GM19467 (cell line): ENCODE results near the gene RAB11FIP4.

ENCODE experiments used
- ATAC-seq: cut with Tn5 transposase; IDR thresholded peaks from one replicate; pipeline ENCODE4 v1.9.1; 2021; ENCODE audit warnings: mild to moderate bottlenecking, moderate library complexity; ENCODE audit not compliant: unreplicated experiment

The RAB11FIP4 gene

GRCh38 chr17:31518478-31518877 lies 127.0 kb downstream of the RAB11FIP4 start:
- ATAC-seq = no peak

- no peak for ATAC-seq
Observed at GRCh38 chr17:31521632-31522283, 130.3 kb downstream of the RAB11FIP4 start.

DNA sequence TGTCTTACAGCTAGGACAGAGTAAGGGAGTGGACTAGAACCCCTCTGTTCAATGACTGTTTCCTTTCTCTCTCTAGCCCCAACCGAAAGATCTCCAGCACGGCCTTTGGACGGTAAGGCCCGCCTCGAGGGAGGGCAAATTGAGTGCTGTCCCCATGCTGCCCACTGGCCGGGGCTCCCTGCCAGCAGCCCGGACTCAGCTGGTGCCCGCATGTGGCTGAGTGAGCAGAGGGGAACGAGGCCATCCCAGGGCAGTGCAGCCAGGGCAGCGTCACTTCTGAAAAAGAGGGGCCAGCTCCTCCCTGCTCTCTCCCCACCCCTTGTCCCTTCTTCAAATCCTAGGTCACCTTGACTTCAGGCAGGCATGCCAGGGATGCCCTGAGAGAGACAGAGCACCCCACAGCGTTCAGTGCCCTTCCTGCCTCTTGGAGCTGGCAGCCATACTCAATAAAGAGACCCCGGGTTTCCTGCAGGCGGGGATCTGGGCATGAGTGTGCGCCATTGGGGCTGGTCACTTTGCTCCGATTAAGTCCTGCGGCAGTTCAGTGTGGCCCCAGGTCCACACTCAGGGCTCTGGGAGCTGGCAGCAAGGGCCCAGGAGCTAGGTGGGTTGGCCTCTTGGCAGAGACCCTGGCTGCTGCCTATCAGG lies 130.9 kb downstream of the RAB11FIP4 start:
- ATAC-seq = no peak

DNA sequence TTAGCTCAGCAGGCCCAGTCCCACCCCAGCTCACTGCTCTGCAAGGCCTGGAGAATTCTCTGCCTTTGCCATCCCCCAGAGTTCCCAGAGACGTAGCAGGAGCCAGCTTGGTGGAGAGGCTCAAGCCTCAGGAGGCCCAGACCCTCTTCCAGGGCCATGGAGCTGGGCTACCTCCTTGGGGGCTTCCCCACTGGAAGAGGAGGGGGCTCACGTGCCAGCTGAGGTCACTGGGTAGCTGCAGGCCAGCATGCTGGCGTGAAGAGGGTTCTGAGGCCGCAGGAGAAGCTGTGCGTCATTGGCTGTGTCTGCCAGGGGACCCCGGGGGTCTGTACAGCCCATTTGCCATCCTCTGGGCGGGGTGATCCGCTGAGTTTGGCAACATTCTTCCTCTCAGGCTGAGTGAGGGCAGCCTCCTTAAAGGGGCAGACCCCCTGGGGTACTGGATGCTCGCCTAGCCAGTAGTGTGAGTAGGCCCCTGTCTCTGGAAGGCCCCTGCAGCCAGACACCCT lies 131.6 kb downstream of the RAB11FIP4 start:
- ATAC-seq = no peak

DNA sequence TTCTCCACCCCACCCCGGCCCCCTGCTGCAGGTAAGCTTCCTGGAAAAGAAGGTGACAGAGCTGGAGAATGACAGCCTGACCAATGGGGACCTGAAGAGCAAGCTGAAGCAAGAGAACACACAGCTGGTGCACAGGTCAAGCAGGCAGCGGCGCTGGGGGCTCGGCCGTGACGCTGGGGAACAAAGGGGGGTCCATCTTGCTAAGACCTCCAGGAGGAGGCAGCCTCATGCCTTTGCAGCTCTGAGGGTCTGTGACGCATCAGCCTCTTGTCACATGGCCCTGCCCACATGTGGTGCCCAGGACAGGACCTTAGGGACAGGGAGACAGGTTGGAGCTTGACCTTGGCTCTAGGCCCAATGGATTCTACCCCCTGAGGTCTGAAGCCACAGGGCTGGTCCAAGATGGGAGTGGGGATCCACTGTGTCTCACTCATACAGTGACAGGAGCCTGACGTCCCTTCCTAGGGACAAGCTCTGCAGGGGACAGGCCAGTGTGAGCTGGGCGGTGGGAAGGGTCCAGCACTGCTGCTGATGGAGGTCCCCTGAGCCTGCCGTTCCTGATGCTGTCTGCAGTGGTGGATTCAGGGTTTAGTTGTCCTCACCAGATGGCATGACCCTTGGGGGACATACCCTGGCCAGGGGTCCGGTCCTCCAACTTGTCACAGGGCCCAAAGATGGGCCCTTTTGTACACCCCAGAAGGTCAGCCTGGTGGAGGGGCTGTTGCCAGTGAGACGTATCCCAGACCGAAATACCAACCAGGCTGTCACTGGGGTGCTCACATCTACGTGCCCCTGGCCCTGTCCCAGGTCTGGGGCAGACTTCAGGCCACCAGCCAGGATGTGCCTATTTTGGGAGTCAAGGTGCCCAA lies 132.6 kb downstream of the RAB11FIP4 start:
- no peak for ATAC-seq

GRCh38 chr17:31524926-31525800 lies 133.7 kb downstream of the RAB11FIP4 start:
- no peak for ATAC-seq

GRCh38 chr17:31525801-31526549 lies 134.5 kb downstream of the RAB11FIP4 start:
- no peak for ATAC-seq

- no peak for ATAC-seq
Observed at GRCh38 chr17:31527606-31528005, 136.1 kb downstream of the RAB11FIP4 start.

- ATAC-seq = no peak
Observed at GRCh38 chr17:31528291-31528874, 136.9 kb downstream of the RAB11FIP4 start.

GRCh38 chr17:31529841-31530251 lies 138.4 kb downstream of the RAB11FIP4 start:
- no peak for ATAC-seq

- ATAC-seq = no peak
Observed at GRCh38 chr17:31530391-31530985, 139.0 kb downstream of the RAB11FIP4 start.

DNA sequence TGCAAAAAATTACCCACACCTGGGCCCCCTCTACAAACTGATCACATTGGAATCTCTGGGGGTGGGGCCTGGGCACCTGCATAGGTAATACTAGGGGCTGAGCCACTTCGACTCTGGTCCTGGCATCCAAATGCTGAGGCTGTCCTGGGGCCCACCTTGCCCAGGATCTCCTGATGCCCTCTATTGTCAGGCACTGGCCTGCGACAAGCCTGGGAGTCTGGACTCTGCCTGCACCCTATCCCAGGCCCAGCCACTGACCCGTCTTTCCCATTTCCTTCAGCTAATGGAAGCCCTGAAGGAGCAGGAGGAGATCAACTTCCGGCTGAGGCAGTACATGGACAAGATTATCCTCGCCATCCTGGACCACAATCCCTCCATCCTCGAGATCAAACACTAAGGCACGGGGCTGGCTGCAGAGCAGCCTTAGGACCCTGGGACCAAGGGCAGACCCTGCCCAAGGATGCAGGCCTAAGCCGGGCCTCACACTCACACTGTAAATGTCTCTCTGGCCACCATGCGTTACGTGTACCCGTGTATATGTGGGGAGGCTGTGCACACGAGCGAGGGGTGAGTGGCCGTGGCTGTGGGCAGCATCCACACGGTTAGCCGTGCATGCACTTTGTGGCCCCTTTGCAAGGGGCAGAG lies 140.0 kb downstream of the RAB11FIP4 start:
- no peak for ATAC-seq

DNA sequence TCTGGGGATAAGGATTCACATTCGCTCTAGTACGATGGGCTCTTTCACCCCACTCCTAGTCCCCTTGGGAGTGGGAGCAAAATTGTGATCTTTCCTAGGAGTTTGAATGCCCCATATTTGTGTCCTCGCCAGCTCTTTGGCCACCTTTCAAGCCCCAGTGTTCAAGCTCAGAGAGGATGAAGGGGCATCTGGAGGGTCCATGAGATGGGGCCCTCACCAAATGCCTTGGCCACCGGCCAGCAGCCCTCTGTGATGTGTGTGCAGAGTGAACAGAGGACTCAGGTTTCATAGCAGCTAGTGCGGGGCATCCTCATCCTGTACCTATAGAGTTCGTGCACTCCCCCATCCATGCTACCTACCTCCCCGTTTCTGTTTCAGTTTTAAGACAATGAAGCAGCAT lies 140.6 kb downstream of the RAB11FIP4 start:
- no peak for ATAC-seq

DNA sequence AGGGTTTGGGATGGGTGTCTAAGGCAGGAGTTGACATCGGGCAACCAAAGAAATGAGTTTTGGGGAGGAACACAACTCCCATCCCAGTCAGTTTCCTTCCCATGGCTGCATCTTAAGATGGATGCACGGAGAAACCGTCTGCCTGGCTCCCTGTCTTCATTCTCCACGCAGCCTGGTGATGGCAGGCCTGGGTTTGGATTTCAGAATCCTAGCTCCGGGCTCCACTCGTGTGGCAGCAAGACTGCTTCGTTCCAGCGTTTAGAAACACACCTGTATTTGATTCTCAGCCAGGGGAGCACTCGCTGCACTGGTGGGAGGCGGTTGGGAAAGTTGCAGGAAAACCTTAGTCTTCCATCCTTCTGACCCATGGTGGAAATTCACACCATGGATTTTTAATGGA lies 141.1 kb downstream of the RAB11FIP4 start:
- no peak for ATAC-seq

DNA sequence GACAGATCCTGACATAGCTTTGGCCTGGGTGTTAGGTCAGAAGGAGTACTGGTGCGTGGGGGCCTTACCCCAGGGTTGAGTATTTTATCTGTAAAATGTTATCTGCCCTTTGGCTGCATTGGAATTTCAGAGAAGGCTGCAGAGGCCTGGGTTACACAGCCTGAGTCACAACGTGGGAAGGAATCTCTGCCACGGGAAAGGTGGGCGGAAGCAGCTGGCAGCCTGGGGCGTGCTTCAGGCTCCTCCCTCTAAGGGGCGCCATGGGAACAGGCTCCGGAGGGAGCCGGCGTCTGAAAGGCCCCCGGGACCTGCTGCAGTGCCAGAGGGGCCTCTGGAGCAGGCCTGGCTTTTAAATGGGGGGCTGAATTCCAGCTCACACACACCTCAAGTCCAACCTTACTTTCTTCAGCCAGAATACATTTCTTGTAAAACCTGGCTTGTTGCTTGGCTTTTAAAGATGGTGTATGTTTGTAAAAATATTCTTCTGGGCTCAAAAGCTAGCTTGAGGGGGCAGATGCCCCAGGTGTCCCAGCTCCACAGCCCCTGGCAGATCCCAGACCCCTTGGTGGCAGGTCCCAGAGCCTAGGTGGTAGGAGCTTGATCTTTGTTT lies 142.2 kb downstream of the RAB11FIP4 start:
- ATAC-seq = no peak

DNA sequence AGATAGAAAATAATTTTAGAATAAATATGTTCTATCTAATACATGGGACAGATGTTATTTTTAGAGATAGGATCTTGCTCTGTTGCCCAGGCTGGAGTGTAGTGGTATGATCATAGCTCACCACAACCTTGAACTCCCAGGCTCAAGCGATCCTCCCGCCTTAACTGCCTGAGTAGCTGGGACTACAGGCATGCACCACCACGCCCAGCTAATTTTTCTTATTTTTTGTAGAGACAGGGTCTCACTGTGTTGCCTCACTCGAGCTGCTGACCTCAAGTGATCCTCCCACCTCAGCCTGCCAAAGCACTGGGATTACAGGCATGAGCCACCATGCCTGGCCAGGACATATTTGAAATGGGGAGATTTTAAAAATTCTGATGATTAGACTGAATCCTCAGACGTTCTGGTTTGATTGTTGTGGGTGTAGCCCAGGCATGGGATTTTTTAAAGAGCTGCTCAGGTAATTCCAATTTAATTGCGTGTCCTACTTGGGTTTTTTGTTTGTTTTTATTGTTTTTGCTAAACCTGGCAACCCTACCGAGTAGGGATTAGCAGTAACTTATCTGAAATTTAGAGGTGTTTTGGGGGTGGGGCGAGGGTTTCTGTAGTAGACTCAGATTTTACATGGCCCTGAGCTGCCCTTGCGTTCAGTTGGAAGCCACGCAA lies 142.9 kb downstream of the RAB11FIP4 start:
- no peak for ATAC-seq

DNA sequence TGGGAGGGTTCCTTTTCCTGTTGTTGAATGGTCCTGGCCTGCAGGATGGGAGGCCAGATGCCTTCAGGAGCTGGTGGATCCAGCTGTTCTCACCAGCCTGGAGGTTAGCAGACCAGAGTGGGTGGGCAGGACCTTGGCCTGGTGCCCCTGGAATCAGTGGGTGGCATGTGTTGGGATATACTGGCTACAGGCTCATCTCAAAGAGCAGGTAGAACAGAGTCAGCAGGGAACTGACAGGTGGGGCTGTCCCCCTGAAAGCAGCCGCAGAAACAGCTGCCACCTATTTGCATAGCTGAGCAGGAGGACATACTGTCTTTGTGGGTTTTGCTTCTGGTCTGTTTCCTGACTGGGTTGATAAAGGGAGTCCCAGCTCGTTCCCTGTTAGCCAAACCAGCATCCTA lies 144.1 kb downstream of the RAB11FIP4 start:
- ATAC-seq = peak; percentile 75

DNA sequence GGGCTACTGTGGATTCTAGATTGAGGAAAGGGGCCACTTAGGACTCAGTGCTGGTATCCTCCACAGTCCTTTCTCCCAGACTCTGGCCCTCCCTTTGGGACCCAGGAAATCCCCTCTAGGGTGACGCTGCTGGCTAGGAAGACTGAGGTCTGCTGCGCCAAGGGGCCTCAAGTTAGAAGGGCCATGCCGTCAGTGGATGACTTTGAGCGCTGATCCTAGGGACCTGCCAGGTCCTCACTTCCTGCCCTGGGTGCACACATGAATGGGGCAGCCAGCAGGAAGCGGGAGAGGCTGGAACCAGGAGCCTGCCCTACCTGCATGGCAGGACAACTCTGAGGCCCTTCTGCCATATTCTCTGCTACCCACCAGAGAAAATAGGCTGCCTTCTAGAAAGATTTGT lies 145.0 kb downstream of the RAB11FIP4 start:
- no peak for ATAC-seq
